RPMI8226 (cell line): Measurements from ENCODE around the gene SHMT2.

Experiments used
- DNase-seq: peaks from one replicate; pipeline ENCODE4 v3.0.0-alpha.2; 2015

Gene SHMT2

DNA sequence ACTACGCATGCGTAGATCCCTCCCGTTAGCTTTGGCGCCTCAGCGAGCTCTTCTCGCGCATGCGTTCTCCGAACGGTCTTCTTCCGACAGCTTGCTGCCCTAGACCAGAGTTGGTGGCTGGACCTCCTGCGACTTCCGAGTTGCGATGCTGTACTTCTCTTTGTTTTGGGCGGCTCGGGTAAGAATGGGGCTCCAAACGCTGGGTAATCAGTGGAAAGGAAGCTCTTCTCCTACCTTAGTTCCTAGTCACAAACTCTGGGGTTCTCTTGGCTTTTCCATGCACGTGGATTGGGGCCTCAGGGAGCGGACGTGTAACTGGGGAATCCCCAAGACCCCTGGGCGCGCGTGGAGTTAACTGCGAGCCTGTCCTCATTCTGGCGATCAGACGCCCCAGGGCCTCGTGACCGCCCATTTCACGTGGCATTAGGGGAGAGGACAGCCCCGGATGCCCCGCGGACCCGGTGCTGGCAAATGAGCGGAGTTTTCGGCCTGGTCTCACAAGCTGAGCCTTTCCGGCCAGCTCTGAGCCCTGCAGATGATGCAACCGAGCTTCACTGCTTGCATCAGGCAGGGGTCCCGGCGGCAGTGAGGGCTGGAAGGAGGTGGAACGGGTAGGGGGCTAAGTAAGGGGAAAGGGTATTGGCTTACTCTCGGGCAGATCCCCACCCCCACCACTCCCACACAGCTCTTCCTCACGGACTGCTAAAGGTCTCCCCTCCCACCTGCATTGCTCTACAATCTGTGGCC is at the start of gene SHMT2:
Gene SHMT2 (plus strand): TSS at position 78 of the 747 bp plus-strand sequence. CDS start 68 bp downstream, at position 146.
- peak; percentile 98 for DNase-seq

DNA sequence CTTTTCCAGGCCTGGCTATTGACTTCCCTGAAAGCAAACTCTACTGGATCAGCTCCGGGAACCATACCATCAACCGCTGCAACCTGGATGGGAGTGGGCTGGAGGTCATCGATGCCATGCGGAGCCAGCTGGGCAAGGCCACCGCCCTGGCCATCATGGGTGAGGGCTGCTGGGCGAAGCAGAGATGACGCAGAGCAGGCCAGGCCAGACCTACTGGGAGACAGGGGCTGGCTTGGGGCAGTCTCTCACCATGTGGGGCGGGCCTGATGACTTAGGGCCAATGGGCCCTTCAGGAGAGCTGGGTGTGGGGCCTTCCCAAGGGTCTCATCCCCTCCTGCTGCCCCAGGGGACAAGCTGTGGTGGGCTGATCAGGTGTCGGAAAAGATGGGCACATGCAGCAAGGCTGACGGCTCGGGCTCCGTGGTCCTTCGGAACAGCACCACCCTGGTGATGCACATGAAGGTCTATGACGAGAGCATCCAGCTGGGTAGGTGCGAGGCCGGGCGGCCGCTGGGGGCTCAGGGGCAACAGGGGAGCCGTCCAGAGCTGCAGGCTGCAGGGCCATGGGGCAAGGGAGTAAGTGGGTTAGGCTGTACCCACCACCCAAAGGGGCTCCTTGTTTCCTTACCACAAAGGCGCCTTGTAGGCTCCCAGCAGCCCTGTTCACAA is 49.1 kb upstream of the SHMT2 start:
- no peak for DNase-seq

- no peak for DNase-seq
Observed at GRCh38 chr12:57181072-57181471, 48.4 kb upstream of the SHMT2 start.

- DNase-seq: no peak
Observed at GRCh38 chr12:57181561-57182155, 47.9 kb upstream of the SHMT2 start.

DNA sequence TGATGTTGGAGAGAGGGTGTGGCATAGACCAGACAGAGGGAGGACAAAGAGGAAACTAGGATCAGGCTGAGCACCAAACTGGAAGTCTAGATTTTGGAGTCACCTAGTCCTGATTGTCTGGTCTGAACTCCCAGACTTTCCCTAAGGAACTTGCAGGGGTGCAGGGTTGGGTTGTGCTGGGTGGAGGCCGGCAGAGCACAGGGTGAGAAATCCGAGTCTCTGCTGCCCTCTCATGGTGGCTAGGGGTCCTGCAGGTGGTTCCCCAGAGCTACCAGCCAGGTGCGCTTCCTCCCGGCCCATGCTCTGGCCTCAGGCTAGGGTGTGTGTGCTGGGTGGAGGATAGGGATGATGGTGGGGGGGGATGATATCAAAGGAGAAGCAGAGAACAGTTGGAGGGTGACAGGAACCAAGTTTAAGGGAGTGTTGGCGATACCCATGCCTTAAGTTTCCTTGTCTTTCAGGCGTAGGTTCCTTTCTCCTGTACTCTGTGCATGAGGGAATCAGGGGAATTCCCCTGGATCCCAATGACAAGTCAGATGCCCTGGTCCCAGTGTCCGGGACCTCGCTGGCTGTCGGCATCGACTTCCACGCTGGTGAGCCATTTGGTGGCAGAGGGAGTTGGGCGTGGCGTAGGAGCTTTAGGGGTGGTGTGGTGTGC is 46.5 kb upstream of the SHMT2 start:
- DNase-seq: peak; percentile 84

GRCh38 chr12:57183939-57184725 is 45.4 kb upstream of the SHMT2 start:
- no peak for DNase-seq

GRCh38 chr12:57185403-57185802 is 44.1 kb upstream of the SHMT2 start:
- DNase-seq: no peak

- DNase-seq: no peak
Observed at GRCh38 chr12:57185906-57186508, 43.5 kb upstream of the SHMT2 start.

- DNase-seq: no peak
Observed at GRCh38 chr12:57187222-57188089, 42.1 kb upstream of the SHMT2 start.

DNA sequence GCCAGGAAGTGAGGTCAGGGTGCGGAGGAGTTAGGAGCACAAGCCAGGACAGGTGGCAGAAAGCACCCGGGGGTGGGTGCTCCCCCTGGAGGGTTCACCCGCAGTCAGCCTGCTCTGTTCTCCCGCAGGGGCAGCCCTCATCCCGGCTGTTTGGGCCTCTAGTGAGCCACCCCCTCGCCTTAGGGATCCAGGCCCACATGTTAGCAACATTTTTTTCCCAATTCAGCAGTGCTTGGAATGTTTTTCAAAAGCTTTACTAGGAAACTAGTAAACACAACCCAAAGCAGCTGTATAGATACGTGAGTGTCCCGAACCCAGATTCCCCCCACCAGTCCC is 41.5 kb upstream of the SHMT2 start:
- no peak for DNase-seq

- peak; percentile 28 for DNase-seq
Observed at GRCh38 chr12:57190037-57190436, 39.5 kb upstream of the SHMT2 start.

DNA sequence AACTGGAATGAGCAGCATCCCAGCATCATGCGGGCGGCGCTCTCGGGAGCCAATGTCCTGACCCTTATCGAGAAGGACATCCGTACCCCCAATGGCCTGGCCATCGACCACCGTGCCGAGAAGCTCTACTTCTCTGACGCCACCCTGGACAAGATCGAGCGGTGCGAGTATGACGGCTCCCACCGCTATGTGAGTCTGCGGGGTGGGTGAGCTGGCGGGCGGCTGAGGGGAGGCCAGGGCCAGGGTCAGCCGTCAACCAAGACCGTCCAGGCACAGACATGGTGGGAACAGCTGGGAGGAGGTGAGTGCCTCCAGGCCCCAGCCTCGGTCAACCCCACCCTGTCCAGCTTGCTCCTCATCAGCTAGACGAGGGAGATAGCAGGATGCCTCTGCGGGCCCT is 38.7 kb upstream of the SHMT2 start:
- DNase-seq: no peak

DNA sequence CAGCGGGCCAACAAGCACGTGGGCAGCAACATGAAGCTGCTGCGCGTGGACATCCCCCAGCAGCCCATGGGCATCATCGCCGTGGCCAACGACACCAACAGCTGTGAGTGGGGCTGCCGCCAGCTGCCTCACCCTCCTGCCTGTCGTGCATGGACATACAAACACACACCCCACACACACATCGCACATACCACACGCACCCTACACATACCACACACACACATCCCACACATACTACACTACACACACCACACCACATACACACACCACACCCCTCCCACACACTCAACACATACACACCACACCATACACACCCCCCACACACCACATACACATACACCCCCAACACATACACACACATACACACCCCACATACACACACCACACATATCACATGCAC is 38.1 kb upstream of the SHMT2 start:
- DNase-seq: no peak

DNA sequence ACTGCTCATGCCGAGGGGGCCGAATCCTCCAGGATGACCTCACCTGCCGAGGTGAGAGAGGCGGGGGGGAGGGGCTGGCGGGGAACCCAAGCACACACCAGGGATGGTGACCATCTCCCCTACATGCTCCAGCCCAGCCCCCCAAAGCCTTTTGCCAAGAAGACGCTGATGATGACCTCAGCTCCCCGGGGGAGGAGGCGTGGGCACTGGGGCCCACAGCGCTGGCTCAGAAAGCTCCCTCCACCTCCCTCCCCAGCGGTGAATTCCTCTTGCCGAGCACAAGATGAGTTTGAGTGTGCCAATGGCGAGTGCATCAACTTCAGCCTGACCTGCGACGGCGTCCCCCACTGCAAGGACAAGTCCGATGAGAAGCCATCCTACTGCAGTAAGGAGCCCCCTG is 36.6 kb upstream of the SHMT2 start:
- no peak for DNase-seq

DNA sequence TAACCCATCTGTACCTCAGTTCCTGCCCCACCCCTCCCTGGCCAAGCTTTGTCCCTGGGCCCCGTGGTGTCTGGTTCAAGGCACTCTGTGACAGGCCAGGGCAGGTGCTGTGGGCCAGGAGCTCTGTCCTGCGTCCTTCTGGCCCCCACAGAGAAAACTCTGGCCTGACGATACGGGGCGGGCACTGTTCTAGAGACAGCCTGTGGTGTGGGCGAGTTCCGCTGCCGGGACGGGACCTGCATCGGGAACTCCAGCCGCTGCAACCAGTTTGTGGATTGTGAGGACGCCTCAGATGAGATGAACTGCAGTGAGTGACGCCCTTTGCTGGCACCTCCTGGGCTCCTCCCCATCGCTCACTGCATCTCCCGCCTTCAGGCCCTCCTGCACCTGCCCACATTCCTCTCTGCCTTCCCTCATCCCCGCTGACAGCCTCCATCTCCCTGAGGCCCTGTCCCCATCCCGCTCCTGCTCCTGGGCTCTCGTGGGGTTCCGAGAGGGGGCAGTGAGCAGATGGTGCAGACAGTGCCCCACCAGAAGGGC is 35.7 kb upstream of the SHMT2 start:
- DNase-seq: no peak

DNA sequence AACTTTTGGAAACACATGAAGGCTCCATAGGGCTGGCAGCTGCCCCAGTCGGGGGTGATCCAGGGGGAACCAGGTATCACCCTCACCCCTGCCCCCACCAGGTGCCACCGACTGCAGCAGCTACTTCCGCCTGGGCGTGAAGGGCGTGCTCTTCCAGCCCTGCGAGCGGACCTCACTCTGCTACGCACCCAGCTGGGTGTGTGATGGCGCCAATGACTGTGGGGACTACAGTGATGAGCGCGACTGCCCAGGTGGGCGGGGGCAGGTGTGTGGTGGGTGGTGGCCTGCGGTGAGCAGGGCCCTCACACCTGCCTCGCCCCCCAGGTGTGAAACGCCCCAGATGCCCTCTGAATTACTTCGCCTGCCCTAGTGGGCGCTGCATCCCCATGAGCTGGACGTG is 35.3 kb upstream of the SHMT2 start:
- DNase-seq: no peak

DNA sequence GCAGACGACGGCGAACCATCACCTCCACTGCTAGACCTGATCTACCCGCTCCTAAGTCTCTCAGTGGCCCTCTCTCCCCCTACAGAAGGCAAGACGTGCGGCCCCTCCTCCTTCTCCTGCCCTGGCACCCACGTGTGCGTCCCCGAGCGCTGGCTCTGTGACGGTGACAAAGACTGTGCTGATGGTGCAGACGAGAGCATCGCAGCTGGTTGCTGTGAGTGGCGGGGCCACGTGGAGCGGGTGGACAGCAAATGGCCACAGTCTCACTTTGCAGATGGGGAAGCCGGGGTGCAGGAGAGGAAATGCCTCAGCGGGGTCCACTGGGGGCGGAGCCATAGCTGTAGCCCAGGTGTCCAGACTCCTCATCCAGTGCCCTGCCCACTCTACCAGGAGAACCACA is 34.3 kb upstream of the SHMT2 start:
- DNase-seq: no peak

GRCh38 chr12:57195611-57196371 is 33.7 kb upstream of the SHMT2 start:
- peak; percentile 52 for DNase-seq

- DNase-seq: no peak
Observed at GRCh38 chr12:57196439-57196838, 33.1 kb upstream of the SHMT2 start.

DNA sequence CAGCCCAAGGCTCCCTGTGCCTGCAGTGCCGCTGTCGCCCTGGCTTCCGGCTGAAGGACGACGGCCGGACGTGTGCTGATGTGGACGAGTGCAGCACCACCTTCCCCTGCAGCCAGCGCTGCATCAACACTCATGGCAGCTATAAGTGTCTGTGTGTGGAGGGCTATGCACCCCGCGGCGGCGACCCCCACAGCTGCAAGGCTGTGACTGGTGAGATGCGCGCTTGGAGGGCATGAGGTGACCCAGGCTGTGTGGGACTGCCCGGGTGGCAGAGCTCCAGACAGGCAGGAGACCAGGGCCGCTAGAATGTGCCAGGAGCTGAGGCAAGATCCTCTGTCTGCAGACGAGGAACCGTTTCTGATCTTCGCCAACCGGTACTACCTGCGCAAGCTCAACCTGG is 32.6 kb upstream of the SHMT2 start:
- no peak for DNase-seq
